ENCODE results near the gene USP50.
"Not testable (repeated sequence)": the region's sequence is repeated elsewhere in the genome, so short reads cannot be mapped to it uniquely, and the experiment has no call there.

USP50 gene

GRCh38 chr15:50501815-50502214, 44.7 kb downstream of the USP50 start:
- no peak for DNase-seq

GRCh38 chr15:50500352-50500751, 46.1 kb downstream of the USP50 start:
- no peak for DNase-seq

- no peak for DNase-seq
These were observed 49.8 kb downstream of the USP50 start for GRCh38 chr15:50496692-50497091.

GRCh38 chr15:50494547-50494946, 51.9 kb downstream of the USP50 start:
- DNase-seq = not testable (repeated sequence)

GRCh38 chr15:50493625-50494024, 52.8 kb downstream of the USP50 start:
- no peak for DNase-seq

- no peak for DNase-seq
These were observed 59.2 kb downstream of the USP50 start for GRCh38 chr15:50487287-50487686.

GRCh38 chr15:50485389-50485788, 61.1 kb downstream of the USP50 start:
- DNase-seq = no peak

- no peak for DNase-seq
These were observed 61.7 kb downstream of the USP50 start for GRCh38 chr15:50484781-50485180.

GRCh38 chr15:50476143-50476542, 70.3 kb downstream of the USP50 start:
- no peak for DNase-seq

GRCh38 chr15:50471072-50471471, 75.4 kb downstream of the USP50 start:
- no peak for DNase-seq

- DNase-seq = no peak
These were observed 82.8 kb downstream of the USP50 start for GRCh38 chr15:50463423-50464358.

GRCh38 chr15:50458348-50459112, 87.9 kb downstream of the USP50 start:
- DNase-seq = no peak

- DNase-seq = no peak
These were observed 93.5 kb downstream of the USP50 start for GRCh38 chr15:50452927-50453326.

Measured in activated effector memory CD4-positive, alpha-beta T cell treated with anti-CD3 and anti-CD28 coated beads, Interleukin-2, amount 50 U/mL, for 16 hours (primary cell).